ENCODE results near the gene LGMN.
A peak's percentile ranks its signal among the peaks of the same experiment; 100 is the strongest.

Gene LGMN

DNA sequence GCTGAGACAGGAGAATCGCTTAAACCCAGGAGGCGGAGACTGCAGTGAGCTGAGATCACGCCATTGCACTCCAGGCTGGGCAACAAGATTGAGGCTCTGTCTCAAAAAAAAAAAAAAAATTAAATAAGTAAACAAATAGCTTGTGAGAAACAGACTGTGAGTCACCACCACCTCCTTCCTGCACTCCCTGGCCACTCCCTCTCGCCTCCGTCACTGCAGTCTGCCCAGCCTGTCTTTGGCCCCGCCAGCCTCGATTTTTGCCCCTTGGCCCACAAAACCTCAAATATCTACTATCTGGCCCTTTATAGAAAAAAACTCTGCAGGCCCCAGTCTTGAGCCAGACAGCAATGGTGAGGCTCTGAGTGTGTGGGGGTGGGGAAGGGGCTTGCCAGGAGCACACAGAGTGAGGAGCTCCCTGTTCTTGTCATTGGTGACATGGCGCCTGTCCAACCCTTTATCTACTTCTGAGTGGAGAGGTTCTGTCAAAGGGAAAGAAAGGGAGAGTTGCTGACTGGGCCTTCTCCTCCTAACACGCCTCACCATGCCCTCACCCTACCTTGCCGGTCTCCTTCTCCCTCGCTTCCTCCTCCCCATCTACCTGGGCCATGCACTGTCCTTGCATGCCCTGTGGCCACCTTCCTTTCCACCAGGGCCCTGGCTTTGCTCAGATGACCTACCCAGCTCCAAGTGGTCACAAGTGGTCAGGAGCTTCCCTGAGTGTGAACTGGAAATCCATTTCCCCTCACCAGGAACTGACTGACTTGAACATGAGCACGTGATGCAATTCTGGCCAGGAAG is 22.1 kb downstream of the LGMN start:
- no peak for DNase-seq (ENCODE audit: low read depth)

DNA sequence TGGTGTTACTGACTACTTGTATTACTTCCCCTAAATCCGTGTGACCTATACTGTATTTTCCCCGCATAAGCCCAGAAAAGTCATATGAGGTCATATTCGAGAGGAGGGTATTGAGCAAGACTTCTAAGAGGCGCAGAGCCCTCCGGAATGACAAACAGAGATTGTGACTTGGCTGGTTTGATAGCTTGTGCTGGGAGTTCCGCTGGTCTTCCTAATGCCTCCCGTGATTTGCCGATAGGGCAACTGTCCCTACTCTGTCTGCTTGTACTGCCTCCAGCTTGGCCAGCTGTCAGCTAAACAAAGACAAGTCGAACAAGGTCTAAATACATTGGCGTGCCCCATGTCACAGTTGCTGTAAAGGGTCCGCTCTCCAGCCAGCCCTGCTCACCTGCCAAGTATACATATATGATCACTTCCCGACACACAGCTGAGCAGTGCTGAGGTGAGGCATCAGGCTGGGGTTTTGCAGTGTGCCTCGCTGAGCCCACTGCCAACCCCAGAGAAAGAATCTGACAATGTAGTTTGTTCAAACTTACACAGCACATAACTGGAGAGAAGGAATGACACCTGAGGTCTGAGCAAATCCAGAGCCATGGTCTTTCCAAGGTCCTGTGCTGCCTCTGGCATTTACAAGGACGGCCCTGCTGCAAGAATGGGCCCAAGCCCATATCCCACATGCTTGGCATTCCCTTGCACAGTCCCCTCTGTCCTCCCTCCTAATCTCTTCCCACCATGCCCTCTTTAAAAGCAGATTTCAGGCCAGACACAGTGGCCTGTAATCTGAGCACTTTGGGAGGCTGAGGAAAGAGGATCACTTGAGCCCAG is 23.7 kb downstream of the LGMN start:
- no peak for DNase-seq (ENCODE audit: low read depth)

GRCh38 chr14:92719890-92720323 is 28.5 kb downstream of the LGMN start:
- no peak for DNase-seq (ENCODE audit: low read depth)

DNA sequence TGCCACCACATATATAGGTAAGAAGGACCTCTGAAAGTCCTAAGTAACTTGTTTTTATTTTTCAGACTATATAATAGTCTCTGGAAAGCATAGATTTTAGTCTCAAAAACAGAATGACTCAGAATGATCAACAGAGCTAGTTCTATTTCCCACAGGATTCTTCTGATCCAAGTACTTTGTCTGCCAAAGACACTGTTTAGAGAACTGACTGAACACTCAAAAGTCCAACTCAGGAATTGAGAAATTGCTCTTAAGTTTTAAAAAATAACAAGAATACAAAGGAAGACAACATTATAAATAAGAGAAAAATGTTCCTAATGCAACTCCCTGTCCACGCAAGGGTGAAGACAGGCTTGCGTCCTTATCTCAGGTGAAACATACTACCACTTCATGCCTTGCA is 29.0 kb downstream of the LGMN start:
- no peak for DNase-seq (ENCODE audit: low read depth)

GRCh38 chr14:92718664-92719063 is 29.8 kb downstream of the LGMN start:
- no peak for DNase-seq (ENCODE audit: low read depth)

DNA sequence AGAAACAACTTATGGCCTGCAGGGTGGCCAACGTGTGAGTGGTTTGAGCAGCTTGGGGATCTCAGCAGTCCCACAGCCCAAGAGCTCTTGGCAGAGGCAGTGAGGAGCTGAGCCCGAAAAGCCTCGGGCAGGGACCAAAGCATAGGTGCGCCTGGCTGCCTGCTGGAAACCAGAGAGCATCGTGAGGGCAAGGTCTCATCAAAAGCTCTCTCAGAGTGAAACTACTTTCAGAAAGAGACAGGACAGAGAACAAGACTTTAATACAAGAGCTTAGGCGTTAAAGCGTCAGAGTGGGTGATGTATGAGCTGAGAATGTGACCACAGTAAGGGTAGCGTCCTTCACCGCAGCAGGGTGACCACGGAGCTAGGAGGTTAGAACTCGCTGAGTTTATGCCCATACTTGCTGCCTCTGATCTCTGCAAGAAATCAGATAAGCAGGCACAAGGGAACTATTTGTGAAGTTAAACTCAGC is 30.8 kb downstream of the LGMN start:
- no peak for DNase-seq (ENCODE audit: low read depth)

GRCh38 chr14:92716131-92716530 is 32.3 kb downstream of the LGMN start:
- DNase-seq (ENCODE audit: low read depth) = no peak

- DNase-seq (ENCODE audit: low read depth) = peak; percentile 78
Measured at GRCh38 chr14:92714739-92715307, 33.6 kb downstream of the LGMN start.

DNA sequence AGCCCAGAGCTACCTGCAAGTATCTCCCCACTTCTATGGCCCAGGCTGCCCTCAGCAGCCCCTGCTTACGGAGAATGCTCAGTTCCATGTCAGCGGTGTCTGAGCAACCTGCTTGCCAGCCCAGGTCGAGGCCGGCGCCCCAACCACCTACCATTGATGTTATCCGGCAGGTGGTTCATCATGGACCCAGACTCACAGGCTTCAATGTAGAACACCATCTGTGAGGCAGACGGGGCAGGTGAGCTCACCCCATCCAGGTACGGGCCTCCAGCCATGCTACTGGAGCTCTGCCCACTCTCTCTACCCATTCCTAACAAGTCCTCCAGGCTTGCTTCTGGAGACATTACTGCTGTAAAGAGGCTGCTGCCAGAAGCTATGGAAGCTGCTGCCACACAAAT is 35.8 kb downstream of the LGMN start:
- no peak for DNase-seq (ENCODE audit: low read depth)

- no peak for DNase-seq (ENCODE audit: low read depth)
Measured at GRCh38 chr14:92711976-92712653, 36.3 kb downstream of the LGMN start.

DNA sequence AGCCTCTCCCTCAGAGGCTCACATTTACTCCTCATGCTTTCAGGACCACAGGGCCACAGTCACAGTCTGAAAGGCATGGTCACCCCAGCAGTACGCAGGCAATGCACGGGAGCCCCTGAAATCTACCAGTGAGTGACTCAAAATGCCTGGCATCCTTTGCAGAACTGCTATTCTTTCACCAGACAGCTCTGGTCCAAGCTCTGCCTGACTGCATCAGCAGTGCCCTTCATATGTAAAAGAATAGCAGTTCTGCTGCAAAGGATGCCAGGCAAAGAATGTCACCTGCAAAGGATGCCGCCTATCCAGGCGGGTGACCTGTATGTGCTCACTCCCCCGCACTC is 38.5 kb downstream of the LGMN start:
- no peak for DNase-seq (ENCODE audit: low read depth)

- DNase-seq (ENCODE audit: low read depth) = no peak
Measured at GRCh38 chr14:92709340-92710000, 39.0 kb downstream of the LGMN start.

GRCh38 chr14:92706386-92706785 is 42.0 kb downstream of the LGMN start:
- no peak for DNase-seq (ENCODE audit: low read depth)

DNA sequence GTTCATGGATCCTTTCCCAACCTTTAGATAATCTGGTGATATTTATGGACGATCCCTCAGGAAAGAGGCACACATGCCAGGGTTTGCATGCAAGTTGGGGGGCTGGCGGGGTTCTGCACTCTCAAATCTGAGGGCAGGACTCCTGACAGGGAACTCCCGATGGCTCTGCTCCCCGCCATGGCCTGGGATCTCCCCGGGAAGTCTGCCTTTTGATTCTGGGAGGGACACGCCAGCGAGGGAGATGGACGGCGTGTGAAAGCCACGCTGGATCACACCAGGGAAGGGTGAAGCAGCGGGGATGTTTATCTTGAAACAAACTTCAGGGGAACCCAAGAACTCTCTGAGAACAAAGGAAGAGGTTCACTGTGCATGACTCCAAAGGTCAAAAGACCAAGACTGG is 43.6 kb downstream of the LGMN start:
- DNase-seq (ENCODE audit: low read depth) = no peak

- DNase-seq (ENCODE audit: low read depth) = no peak
Measured at GRCh38 chr14:92704036-92704804, 44.2 kb downstream of the LGMN start.

GRCh38 chr14:92703516-92703915 is 44.9 kb downstream of the LGMN start:
- DNase-seq (ENCODE audit: low read depth) = no peak

DNA sequence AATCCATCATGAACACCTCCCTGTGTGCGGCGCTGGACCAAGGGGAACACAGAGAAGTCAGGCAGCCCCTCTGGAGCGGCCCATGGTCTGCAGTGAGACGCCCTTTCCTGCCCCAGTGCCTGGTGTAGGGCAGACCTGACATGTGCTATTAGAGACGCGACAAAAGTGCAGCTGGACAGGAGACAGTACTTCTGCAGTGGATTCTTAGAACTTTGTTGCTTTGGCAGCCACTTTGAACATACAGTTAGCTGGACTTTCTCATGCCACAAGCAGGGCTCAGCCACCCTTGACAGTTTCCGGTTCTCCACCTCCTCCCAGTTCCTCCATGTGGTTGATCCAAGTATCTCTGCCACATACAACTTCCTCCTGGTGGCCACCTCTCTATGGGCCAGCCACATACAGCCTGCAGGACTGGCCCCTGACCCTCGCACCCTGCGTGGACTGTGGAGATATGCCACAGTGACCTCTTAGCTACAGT is 45.9 kb downstream of the LGMN start:
- DNase-seq (ENCODE audit: low read depth) = no peak

DNA sequence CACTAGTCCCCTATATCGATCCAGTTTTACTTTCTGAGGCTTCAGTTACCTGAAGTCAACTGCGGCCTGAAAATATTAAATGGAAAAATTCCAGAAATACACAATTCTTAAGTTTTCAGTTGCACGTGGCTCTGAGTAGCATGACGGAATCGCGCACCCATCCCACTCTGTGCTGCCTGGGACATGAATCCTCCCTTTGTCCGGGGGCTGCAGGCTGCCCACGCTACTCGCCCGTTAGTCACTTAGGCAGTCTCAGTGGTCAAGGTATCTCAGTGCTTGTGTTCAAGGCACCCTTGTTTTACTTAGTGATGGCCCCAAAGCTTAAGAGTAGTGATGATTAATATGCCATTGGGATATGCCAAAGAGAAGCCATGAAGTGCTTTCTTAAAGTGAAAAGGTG is 46.6 kb downstream of the LGMN start:
- DNase-seq (ENCODE audit: low read depth) = no peak

GRCh38 chr14:92698393-92698792 is 50.0 kb downstream of the LGMN start:
- DNase-seq (ENCODE audit: low read depth) = no peak

- DNase-seq (ENCODE audit: low read depth) = no peak
Measured at GRCh38 chr14:92696366-92696765, 52.1 kb downstream of the LGMN start.

- no peak for DNase-seq (ENCODE audit: low read depth)
Measured at GRCh38 chr14:92695562-92695961, 52.9 kb downstream of the LGMN start.
